HL-60/S4 (cell line): ENCODE data around the gene CORIN.

Source experiments
- in situ Hi-C: fragments of 300-500 bp; cut with MboI; formaldehyde crosslinking; loops from 2 replicates; pipeline ENCODE4 v1.14.3; 2022; ENCODE audit warnings: low sequenced_read_pairs

Gene CORIN, protein sequence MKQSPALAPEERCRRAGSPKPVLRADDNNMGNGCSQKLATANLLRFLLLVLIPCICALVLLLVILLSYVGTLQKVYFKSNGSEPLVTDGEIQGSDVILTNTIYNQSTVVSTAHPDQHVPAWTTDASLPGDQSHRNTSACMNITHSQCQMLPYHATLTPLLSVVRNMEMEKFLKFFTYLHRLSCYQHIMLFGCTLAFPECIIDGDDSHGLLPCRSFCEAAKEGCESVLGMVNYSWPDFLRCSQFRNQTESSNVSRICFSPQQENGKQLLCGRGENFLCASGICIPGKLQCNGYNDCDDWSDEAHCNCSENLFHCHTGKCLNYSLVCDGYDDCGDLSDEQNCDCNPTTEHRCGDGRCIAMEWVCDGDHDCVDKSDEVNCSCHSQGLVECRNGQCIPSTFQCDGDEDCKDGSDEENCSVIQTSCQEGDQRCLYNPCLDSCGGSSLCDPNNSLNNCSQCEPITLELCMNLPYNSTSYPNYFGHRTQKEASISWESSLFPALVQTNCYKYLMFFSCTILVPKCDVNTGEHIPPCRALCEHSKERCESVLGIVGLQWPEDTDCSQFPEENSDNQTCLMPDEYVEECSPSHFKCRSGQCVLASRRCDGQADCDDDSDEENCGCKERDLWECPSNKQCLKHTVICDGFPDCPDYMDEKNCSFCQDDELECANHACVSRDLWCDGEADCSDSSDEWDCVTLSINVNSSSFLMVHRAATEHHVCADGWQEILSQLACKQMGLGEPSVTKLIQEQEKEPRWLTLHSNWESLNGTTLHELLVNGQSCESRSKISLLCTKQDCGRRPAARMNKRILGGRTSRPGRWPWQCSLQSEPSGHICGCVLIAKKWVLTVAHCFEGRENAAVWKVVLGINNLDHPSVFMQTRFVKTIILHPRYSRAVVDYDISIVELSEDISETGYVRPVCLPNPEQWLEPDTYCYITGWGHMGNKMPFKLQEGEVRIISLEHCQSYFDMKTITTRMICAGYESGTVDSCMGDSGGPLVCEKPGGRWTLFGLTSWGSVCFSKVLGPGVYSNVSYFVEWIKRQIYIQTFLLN

DNA sequence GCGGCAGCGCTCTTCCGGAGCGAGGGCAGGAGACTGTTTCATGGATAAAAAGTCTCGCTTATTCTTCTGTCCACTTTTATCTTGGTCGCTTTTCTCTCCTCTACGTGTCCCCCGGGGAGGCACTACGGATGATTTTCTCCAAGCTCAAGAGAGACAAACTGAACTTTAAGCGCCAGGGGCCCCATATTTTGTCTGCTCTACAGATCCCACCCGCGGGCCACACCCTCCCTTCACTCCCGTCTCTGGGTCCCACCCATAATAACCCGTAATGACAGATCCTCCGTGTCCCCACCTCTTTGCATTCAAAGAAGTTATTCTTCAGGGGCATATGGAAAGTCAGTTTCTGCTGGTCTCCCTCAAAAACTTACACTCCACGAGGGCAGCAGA lies at the start of gene CORIN:
Gene CORIN (minus strand): TSS at position 160 of the 387 bp plus-strand sequence. CDS start 118 bp downstream, at position 42.
- in situ Hi-C loops: no loop called here

DNA sequence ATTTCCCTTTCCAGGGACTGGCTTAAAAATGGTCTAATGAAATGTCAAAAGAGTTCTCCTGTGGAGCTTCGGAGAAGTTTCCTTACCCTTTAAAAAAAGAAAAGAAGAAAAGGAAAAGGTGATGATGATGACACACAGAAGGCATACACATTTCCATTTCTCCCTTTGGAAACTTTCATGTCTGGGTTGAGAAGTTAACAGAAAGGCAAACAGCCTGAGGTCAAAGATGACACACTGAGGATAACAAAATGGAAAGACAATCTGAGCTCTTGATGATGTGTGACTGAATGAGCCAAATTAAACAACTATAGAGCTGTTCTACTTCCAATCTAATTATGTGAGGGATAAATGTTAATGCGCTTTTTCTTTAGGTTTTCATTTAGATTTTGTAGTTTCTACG lies 44.4 kb upstream of the CORIN start:
- in situ Hi-C loops: no loop called here

DNA sequence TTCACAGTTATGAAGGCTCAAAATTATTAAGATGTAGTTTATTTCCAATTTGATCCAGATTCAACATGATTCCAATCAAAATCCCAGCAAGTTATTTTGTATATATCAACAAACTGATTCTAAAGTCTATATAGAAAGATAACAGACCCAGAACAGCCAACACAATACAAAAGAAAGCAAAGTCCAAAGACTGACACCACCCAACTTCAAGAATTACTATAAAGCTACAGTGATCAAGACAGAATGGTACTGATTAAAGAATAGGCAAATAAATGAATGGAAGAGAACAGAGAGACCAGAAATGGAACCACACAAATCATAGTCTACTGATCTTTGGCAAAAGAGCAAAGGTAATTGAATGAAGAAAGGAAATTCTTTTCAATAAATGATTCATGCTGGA lies 41.6 kb upstream of the CORIN start:
- in situ Hi-C loops: no loop called here

DNA sequence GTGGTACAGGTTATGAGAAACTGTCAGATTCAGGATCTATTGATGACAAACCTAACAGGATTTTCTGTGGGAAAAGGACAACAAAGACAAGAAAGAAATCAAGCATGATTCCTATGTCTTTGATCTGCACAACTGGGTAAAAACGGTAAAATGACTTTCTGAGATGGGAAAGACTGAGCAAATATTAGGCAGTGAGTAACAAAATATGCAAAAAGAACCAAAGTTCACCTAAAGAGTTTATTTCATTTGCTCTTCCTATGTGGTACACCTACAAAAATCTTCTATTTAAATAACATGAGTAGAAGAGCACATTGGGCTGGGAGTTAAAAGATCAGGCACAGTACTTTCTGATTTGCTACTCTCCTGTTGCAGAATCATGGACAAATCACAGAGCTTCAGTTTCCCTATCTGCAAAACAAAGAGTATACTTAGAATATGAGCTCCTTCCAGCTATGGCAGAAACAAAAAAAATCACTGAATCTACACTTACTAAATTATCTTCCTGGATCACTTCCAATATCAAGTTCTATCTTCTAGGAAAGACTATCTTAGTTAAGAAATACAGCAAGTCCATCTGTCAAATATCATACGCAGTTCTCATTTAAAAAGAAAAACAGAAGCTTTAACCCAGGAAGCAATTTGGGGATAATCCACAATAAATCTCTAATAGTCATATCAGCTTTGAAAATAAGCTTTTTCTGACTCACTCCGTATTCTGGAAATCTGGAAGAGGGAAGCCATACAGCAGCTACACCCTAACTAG lies 39.1 kb upstream of the CORIN start:
- in situ Hi-C loops: no loop called here

DNA sequence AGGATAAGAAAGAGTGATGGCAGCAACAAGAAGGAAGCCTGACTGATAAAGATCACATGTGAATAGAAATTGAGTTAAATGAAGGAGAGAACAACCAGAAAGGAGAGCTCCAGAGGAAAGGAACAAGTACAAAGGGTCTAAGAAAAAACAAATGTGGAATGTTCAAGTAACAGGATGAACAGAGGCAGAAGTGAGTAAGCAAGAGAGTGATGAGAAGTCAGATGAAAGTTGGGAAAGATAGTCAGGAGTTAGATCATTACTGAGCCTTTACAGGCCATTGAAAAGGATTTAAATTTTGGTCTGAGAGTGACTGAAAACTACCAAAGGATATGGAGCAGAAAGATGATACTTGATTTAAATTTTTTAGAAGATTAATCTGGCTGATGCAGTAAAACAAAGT lies 38.4 kb upstream of the CORIN start:
- in situ Hi-C loops: no loop called here

DNA sequence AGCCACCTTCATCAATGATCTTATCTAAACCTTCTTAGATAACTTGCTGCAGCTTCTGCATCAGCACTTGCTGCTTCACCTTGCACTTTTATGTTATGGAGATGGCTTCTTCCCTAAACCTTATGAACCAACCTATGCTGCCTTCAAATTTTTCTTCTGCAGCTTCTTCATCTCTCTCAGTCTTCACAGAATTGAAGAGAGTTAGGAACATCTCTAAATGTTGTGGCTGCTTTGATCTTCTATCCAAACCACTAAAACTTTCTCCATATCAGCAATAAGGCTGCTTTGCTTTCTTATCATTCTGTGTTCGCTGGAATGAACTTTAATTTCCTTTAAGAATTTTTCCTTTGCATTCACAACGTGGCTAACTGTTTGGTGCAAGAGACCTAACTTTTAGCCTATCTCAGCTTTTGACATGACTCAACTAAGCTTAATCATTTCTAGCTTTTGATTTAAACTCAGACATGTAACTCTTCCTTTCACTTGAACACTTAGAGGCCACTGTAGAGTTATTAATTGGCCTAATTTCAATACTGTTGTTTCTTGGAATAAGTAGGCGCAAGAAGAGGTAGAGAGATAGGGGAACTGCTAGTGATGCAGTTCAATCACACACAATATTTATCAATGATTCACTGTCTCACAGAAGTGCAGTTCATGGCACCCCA lies 36.1 kb upstream of the CORIN start:
- in situ Hi-C loops: no loop called here

DNA sequence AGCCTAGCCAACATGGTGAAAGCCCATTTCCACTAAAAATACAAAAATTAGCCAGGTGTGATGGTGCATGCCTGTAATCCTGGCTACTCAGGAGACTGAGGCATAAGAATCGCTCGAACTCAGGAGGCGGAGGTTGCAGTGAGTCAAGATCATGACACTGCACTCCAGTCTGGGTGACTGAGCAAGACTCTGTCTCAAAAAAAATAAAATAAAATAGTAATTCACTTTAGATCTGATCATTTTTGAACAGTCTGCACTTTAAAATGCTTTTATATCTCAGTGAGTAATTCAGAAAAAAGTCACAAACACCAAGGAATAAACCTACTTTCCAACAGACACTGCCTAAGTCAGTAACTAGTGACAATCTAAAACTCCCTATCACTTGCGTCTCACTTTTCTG lies 25.6 kb upstream of the CORIN start:
- in situ Hi-C loops: no loop called here

DNA sequence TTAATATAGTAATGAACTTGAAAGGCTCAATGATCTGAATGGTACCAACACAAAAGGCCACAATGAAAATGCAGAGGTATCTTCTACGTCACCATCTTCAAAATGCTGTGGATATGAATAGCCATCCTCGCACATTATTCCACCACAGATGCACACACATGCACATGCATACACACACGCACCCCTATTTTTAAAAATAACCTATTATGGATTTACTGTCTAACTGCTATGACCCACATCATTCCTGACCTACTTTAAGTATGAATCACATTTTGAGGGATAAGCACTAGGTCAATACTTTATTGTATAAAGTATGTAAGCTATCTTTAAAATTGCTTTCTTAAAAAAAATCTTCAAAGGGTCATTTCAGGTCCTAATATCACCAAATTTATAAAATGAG lies 24.4 kb upstream of the CORIN start:
- in situ Hi-C loops: no loop called here

DNA sequence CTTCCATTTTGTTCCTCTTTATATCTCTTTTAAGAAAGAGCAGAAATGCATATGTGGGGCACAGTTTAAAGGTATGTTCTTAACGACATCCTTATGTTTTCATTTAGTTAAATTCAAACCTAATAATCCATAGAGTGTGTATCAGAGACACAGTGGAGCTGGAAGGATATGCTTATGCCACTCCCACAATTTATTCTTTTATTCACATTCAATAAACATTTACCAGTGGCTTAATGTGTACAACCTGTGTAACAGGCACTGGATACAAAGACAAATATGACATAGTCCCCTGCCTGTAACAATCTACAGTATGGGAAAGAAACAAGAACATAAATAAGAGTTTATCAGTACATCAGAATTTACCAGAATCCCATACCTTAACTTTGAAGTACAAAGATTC lies 22.4 kb upstream of the CORIN start:
- in situ Hi-C loops: no loop called here

DNA sequence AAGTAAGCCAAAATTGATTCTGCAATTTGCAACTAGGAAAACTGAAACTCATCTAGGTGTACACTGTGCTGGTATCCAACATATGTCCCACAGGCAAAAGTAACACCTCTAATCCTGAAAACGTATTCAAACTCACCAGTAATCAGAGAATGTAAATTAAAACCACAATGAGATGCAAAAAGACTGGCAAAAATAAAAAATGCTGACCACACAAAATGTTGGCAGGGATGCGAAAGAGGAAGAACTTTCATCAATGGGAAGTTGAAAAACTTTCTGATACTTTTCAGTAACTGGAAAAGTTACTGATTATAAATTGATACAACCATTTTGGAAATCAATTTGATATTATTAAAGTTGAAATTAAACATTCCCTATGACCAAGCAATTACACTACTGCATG lies 20.1 kb upstream of the CORIN start:
- in situ Hi-C loops: no loop called here

DNA sequence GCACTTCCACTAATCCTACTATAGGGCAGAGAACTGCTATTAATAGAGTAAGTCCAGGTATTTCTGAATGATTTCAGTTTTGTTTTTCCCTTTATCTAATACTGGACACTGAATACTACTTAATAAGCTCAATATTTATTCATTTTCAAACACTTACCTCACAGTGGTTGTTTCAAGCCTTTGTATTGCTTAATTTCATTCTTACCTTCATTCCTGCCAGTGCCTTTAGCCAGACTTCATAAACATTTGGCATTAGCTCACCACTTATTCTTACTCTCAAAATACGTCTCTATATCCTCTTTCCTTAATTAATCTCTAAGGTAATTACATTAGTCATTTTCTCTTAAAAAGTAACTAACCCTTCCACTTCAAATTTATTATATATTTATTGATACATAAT lies 18.8 kb upstream of the CORIN start:
- in situ Hi-C loops: no loop called here

DNA sequence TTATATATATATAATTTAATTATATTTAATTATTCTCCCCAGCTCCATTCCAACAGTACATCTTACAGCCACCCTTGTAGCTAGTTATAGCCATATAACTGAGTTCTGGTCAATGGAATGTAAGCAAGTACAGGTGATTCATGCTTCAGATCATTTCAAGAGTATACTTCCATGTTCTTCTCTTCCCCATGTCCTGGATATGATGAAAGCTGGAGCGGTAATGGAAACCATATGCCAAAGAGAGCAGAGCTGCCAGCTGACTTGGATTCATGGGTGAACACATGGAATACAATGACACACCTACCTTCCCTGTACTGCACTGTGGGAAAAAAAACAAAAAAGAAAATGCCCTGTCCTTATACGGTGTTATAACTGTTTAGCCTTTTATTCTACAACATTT lies 17.5 kb upstream of the CORIN start:
- in situ Hi-C loops: no loop called here

DNA sequence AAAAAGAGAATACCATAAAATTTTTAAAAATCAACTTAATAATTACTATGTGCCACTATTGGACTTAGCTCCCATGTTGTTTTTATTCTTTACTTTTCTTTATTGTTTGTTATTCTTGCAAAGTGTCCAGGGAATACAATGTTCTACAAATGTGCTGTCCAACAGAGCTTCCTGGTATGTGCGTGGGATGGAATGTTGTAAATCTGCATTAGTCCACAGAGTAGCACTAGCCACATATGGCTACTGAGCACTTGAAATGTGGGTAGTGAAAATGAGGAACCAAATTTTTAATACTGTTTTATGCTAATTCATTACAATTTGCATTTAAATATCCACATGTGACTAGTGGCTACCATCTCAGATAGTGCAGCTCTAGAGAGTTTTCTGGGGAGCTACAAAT lies 14.3 kb upstream of the CORIN start:
- in situ Hi-C loops: no loop called here

DNA sequence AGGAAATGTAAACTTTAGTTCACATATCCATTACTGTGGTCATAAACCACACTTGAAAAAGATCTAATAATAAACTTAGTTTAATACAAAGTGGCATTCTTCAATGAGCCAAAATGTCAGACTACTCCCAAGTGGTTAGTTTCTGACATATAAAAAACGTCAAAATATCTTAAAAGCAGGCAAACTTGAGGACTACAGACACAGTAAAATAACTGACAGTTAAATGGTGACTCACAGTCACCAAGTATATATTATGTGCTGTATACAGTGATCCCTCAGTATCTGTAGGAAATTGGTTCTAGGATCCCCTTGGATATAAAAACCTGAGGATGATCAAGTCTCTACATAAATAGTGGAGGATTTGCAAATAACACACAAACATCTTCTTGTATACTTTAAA lies 11.6 kb upstream of the CORIN start:
- in situ Hi-C loops: no loop called here

DNA sequence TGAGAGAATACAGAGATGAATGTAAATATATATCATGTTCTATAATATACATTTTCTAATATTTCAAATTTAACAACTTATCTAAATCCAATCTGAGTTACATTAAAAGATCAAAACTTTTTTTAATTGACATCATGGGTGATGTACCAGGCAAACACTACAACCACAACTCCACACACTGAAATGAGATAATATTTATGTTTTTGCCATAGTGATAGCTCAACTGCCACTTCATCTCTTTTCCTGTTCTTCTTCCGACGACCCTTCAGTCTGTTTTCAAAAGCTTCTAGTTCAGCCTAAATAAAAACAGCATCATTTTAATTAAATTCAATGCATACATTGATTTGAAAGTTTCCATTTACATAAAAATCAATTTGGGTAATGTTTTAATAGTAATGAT lies 10.2 kb upstream of the CORIN start:
- in situ Hi-C loops: no loop called here

DNA sequence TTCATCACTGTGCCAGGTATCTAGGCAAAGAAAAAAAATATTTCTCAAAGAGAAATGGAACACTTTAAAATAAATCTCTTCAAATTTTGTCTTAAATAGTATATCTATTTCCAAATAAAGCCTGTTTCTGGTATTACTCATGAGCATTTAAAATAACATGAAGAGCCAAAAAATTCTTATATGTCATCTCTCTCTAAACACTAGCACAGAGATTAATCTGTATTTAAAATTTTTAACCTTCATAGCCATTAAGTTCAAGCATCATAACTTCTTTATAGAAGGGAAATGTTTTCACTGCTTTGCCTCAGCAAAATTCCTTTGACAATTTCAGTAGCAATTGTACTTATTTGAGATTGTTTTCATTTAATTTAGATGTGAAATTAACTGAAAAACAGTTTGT lies 5.1 kb upstream of the CORIN start:
- in situ Hi-C loops: no loop called here

DNA sequence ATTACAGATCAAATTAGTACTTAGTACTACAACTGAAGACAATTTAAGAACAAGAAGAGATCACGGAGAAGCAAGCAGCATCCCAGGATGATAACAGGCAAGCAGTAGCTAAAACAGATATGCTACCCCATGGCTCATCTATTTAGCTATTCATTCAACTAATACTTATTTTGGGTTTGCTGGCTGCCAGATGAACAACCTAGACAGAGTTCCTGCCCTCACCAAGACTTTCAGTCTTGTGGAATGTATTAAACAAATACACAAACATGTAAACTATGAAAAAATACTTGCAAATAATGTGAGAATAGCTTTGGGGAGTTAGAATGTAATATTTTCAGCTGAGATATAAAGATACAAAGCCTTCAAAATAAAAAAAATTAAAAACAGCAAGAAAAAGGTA lies 2.4 kb upstream of the CORIN start:
- in situ Hi-C loops: no loop called here

DNA sequence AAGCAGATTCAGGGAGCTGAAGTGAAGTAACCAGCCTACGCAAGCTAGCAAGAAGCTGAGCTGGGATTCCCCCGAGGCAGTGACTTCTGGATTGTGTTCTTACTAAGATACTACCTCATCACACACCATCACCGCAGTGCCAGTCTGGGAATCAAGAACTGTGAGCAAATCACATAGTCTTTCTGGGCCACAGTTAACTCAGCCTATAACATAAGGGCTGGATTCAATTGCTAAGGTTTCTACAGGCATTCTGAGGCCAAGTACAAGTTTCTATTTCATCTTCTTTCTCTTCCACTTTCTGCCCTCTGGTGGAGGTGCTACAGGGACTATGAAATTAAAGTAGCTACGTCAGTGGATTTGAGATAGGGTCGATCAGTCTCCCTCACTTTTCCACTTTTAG lies 1.4 kb upstream of the CORIN start:
- in situ Hi-C loops: no loop called here

DNA sequence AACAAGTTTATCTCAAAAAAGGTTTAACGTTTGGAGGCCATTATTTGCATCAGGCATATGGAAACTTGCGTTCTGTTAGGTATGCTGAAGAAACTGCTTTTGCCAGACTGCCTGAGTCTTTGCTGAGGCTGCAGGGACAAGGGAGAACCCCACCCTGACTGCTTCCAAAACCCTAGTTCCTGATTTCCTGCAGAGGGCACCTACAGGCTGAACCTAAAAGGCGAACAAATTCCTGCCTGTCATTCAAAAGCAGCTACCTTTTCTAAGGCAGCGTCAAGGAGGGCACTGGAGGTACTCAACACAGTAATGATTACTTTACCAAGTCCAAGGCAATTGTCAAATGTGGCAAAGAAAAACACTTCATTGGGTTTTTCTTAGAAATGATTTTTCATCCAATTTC lies 578 bp upstream of the CORIN start:
- in situ Hi-C loops: no loop called here

DNA sequence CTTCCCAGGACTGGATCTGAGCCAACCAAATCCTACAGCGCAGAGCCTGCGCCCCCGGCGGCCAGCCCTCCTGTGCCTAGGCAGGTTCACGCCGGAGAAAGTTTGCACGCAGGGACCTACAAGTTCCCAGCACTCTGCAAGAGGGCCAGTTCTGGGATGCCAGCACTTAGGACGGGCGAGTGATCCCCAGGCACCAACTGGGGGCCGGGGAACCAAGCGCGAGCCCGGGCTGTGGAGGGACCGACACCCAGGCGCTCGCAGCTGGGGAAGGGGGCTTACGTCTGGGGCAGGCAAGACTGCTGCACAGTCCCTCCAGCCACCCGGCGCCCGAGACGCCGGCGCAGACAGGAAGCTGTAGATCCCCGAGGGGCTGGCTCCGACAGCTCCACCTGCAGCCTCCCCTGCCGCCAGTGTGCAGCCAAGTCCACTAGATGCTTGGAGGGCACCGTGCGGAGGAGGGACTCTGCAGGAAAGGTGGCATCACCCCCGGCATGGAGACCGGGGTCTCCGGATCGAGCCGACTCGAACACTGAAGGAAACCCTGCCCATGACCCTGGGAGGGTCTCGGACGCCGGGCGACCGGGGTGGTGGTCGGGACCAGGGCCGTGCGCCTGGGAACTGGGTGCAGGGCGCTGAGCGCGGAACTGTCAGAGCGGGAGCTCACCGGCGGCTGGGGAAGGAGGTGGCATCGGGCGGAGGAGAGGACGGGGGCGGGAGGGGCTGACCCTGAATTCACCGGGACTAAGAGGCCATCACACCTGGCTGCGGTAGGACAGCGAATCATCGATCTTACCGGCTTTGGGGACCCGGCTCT lies 566 bp downstream of the CORIN start:
- in situ Hi-C loops: no loop called here
